Fibroblast of lung (primary cell): ENCODE results near the gene ZNF385B. TPM values are rescaled to one million over a fixed set of nuclear protein-coding genes. Genes with fewer than 3 reads are reported as not detected.

Source experiments
- DNase-seq, 2 donors: peaks; one replicate each; pipeline versions ENCODE4 v3.0.0 to v3.0.0-alpha.2; 2010; ENCODE audit warnings: low read depth in 2 of 2
- H2AFZ ChIP-seq: 2 replicates; pipeline ENCODE4 v1.5.1; 2012; ENCODE audit warnings: low read length, control low read depth, inconsistent platforms
- H3K27ac ChIP-seq: 2 replicates; pipeline ENCODE4 v1.5.1; 2011; ENCODE audit warnings: low read length, control low read depth; ENCODE audit not compliant: insufficient read depth
- H3K27me3 ChIP-seq: 2 replicates; pipeline ENCODE4 v1.5.1; 2011; ENCODE audit warnings: mild to moderate bottlenecking, low read length; ENCODE audit not compliant: control insufficient read depth, insufficient read depth
- H3K36me3 ChIP-seq: 2 replicates; pipeline ENCODE4 v1.5.1; 2011; ENCODE audit warnings: low read length; ENCODE audit not compliant: control insufficient read depth, insufficient read depth
- H3K4me1 ChIP-seq: 2 replicates; pipeline ENCODE4 v1.5.1; 2011; ENCODE audit warnings: low read length; ENCODE audit not compliant: control insufficient read depth, insufficient read depth; ENCODE audit errors: extremely low read depth
- H3K4me2 ChIP-seq: 2 replicates; pipeline ENCODE4 v1.5.1; 2011; ENCODE audit warnings: low read length, control low read depth; ENCODE audit not compliant: insufficient read depth; ENCODE audit errors: extremely low read depth
- H3K4me3 ChIP-seq, 4 experiments: fragments of 200-600 bp in 1 of 4; sonication (generic) in 1 of 4; replicated peaks in 1 of 4; 2 replicates each; pipeline ENCODE4 v1.5.1; 2011 to 2016; ENCODE audit warnings: low read length in 4 of 4, low read depth in 3 of 4, mild to moderate bottlenecking in 3 of 4, control low read depth in 2 of 4, inconsistent platforms in 1 of 4, mixed read lengths in 1 of 4; ENCODE audit not compliant: insufficient read depth in 1 of 4; ENCODE audit errors: control extremely low read depth in 1 of 4
- H3K79me2 ChIP-seq: 2 replicates; pipeline ENCODE4 v1.5.1; 2012; ENCODE audit warnings: mild to moderate bottlenecking, low read length, inconsistent platforms; ENCODE audit not compliant: control insufficient read depth, insufficient read depth
- H3K9ac ChIP-seq: 2 replicates; pipeline ENCODE4 v1.5.1; 2011; ENCODE audit warnings: mild to moderate bottlenecking, low read length, control low read depth; ENCODE audit not compliant: insufficient read depth
- H3K9me3 ChIP-seq: 2 replicates; pipeline ENCODE4 v1.5.1; 2012; ENCODE audit warnings: low read depth, low read length; ENCODE audit not compliant: control insufficient read depth, insufficient read depth
- H4K20me1 ChIP-seq: 2 replicates; pipeline ENCODE4 v1.5.1; 2011; ENCODE audit warnings: low read length; ENCODE audit not compliant: control insufficient read depth, insufficient read depth; ENCODE audit errors: extremely low read depth
- EZH2 ChIP-seq: IDR thresholded peaks from 2 replicates; pipeline ENCODE4 v1.5.1; 2012; ENCODE audit warnings: low read length, control low read depth, mild to moderate bottlenecking; ENCODE audit errors: missing control alignments
- polyA plus RNA-seq, 2 donors: library from polyadenylated mRNA; depleted of rRNA in 1 of 2; stranded (reverse) in 1 of 2; unstranded in 1 of 2; fragments of >200 nt; gene quantifications; 2 replicates each; pipeline ENCODE4 v1.2.1, GENCODE V29; 2011 to 2012; ENCODE audit warnings: missing spikeins in 1 of 2
- total RNA-seq: library from RNA; depleted of rRNA; stranded (reverse); fragments of >200 nt; gene quantifications from 2 replicates; pipeline ENCODE4 v1.2.1, GENCODE V29; 2014
- TF ChIP-seq, protein P1 (sequence below), 2 donors: IDR thresholded peaks in 1 of 2; conservative IDR thresholded peaks in 1 of 2; 1 replicate in 1 of 2; 2 replicates in 1 of 2; pipeline ENCODE4 v1.5.1; 2011 to 2012; ENCODE audit warnings: low read length in 2 of 2, control low read depth in 1 of 2, inconsistent platforms in 1 of 2, low read depth in 1 of 2, mild to moderate bottlenecking in 1 of 2

ZNF385B gene
- total and polyA plus RNA-seq, 2 donors (not counting 1 experiment from before 2014, with no cell fraction given) = 0.06 TPM; not detected in 1

DNA sequence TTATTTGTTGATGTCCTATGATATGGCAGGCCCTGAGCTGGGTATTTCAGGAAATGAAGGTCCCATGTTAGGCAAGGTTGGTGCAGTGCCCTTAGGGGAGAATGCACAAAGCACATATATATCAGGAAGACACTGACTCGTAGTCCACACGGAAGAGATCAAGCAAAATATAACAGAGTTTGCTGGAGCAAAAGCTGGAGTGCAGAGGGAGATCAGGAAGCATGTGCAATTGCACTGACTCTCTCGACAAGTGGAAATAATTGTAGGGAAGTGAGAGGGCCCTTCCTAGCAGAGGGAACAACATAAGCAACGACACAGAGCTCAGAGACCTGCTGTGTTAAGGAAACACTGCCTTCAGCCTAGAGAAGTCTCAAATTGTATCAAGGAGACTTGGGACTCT is 4.2 kb downstream of the ZNF385B start:
- DNase-seq = no peak
- H3K36me3 ChIP-seq = no peaks in the 10 kb centered on the region
- no peak overlapping the region for H2AFZ ChIP-seq
- H3K4me3 ChIP-seq = no peak overlapping the region
- no peaks in the 10 kb centered on the region for H3K4me1 ChIP-seq
- no peak overlapping the region for H3K4me2 ChIP-seq
- H4K20me1 ChIP-seq = no peaks in the 10 kb centered on the region
- peaks cover 14% of the 10 kb centered on the region for H3K27me3 ChIP-seq
- no peaks in the 10 kb centered on the region for H3K79me2 ChIP-seq
- no peak for TF ChIP-seq EZH2
- TF ChIP-seq, protein P1, sequence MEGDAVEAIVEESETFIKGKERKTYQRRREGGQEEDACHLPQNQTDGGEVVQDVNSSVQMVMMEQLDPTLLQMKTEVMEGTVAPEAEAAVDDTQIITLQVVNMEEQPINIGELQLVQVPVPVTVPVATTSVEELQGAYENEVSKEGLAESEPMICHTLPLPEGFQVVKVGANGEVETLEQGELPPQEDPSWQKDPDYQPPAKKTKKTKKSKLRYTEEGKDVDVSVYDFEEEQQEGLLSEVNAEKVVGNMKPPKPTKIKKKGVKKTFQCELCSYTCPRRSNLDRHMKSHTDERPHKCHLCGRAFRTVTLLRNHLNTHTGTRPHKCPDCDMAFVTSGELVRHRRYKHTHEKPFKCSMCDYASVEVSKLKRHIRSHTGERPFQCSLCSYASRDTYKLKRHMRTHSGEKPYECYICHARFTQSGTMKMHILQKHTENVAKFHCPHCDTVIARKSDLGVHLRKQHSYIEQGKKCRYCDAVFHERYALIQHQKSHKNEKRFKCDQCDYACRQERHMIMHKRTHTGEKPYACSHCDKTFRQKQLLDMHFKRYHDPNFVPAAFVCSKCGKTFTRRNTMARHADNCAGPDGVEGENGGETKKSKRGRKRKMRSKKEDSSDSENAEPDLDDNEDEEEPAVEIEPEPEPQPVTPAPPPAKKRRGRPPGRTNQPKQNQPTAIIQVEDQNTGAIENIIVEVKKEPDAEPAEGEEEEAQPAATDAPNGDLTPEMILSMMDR (conservative IDR thresholded peaks at IDR 0.05 in 1 of 2, IDR thresholded peaks at IDR 0.05 in 1 of 2; ENCODE audit: low read depth in 1 of 2, low read length in 2 of 2) = no peak
- H3K9ac ChIP-seq = no peak overlapping the region
- H3K9me3 ChIP-seq = no peaks in the 10 kb centered on the region
- H3K27ac ChIP-seq = no peak overlapping the region

GRCh38 chr2:179856205-179856604 is 5.2 kb downstream of the ZNF385B start:
- Histone ChIP-seq H3K9ac (no peak overlapping the region), H4K20me1 (no peaks in the 10 kb centered on the region), H3K79me2 (no peaks in the 10 kb centered on the region), H3K27me3 (peaks cover 12% of the 10 kb centered on the region), H3K36me3 (no peaks in the 10 kb centered on the region), H3K4me1 (no peaks in the 10 kb centered on the region), H3K4me2 (no peak overlapping the region), H3K9me3 (no peaks in the 10 kb centered on the region), H2AFZ (no peak overlapping the region), H3K27ac (no peak overlapping the region), H3K4me3 (no peak overlapping the region)
- TF ChIP-seq EZH2 = no peak
- TF ChIP-seq, protein P1 (conservative IDR thresholded peaks at IDR 0.05 in 1 of 2, IDR thresholded peaks at IDR 0.05 in 1 of 2; ENCODE audit: low read depth in 1 of 2, low read length in 2 of 2) = no peak
- DNase-seq = no peak

DNA sequence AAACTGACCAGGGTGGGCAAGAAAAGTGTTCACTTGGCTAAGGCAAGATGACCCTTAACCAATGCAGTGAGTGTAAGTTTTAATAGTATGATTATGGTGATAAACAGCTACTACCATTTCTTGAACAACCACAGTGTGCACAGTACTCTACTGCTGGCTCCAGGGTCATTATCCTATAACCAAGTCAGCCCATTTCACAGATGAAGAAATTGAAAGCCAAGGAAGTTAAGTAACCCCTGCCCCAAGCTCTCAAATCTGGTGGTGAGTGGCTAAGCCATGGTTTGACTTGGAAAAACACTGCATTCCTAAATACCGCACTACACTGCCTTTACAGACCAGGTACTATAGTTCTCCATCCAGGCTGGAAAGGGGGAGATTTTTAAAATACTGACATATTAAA is 5.7 kb downstream of the ZNF385B start:
- no peaks in the 10 kb centered on the region for H3K4me1 ChIP-seq
- no peaks in the 10 kb centered on the region for H4K20me1 ChIP-seq
- H3K27ac ChIP-seq = no peak overlapping the region
- no peak overlapping the region for H2AFZ ChIP-seq
- no peaks in the 10 kb centered on the region for H3K79me2 ChIP-seq
- TF ChIP-seq EZH2 = no peak
- TF ChIP-seq, protein P1 (conservative IDR thresholded peaks at IDR 0.05 in 1 of 2, IDR thresholded peaks at IDR 0.05 in 1 of 2; ENCODE audit: low read depth in 1 of 2, low read length in 2 of 2) = no peak
- H3K9me3 ChIP-seq = no peaks in the 10 kb centered on the region
- H3K27me3 ChIP-seq = peaks cover 12% of the 10 kb centered on the region
- H3K4me2 ChIP-seq = no peak overlapping the region
- H3K36me3 ChIP-seq = no peaks in the 10 kb centered on the region
- no peak overlapping the region for H3K4me3 ChIP-seq
- DNase-seq = no peak
- no peak overlapping the region for H3K9ac ChIP-seq
